PC-9 (cell line): ENCODE results near the gene AGRN. TPM values are rescaled to one million over a fixed set of nuclear protein-coding genes. Genes with fewer than 3 reads are reported as not detected.
A peak's percentile ranks its signal among the peaks of the same experiment; 100 is the strongest.

Experiments
- BruUV-seq: library from RNA; stranded (reverse); fragments of 400-500 nt; replicated peaks from 2 replicates; lab custom pipeline; 2021; lab: Mats Ljungman, UMichigan
- CTCF ChIA-PET: fragments of 300-600 bp; sonication (Branson Sonifier 250); formaldehyde crosslinking; loops from one replicate; lab custom pipeline; 2022; ENCODE audit warnings: antibody characterized with exemption; lab: Charles Lee
- POLR2A ChIA-PET: fragments of 300-600 bp; sonication (Branson Sonifier 250); formaldehyde crosslinking; loops from one replicate; lab custom pipeline; 2022; ENCODE audit warnings: antibody characterized with exemption; ENCODE audit not compliant: unreplicated experiment; lab: Charles Lee
- DNase-seq, 2 experiments: peaks; one replicate each; pipeline versions ENCODE4 v3.0.0 to v3.0.0-alpha.2; 2015 to 2022; ENCODE audit warnings: mixed read lengths in 1 of 2
- H2AFZ ChIP-seq: fragments of 200-600 bp; sonication (generic); 2 replicates; pipeline ENCODE4 v1.8.1; 2017; ENCODE audit warnings: antibody characterized with exemption
- H3F3A ChIP-seq: fragments of 200-600 bp; sonication (generic); 2 replicates; pipeline ENCODE4 v1.8.1; 2017; ENCODE audit warnings: antibody characterized with exemption, mild to moderate bottlenecking, low read depth; ENCODE audit not compliant: insufficient read depth
- H3K27ac ChIP-seq: fragments of 200-600 bp; sonication (generic); 2 replicates; pipeline ENCODE4 v1.6.1; 2016; ENCODE audit warnings: mixed run types
- H3K27me3 ChIP-seq: fragments of 200-600 bp; sonication (generic); 2 replicates; pipeline ENCODE4 v1.6.1; 2016; ENCODE audit warnings: low read depth, mixed run types; ENCODE audit not compliant: insufficient read depth
- H3K36me3 ChIP-seq: fragments of 200-600 bp; sonication (generic); 2 replicates; pipeline ENCODE4 v1.6.1; 2016; ENCODE audit warnings: low read depth, mixed run types
- H3K4me1 ChIP-seq: fragments of 200-600 bp; sonication (generic); replicated peaks from 2 replicates; pipeline ENCODE4 v1.6.1; 2016; ENCODE audit warnings: mixed run types; ENCODE audit not compliant: insufficient read depth
- H3K4me2 ChIP-seq: fragments of 200-600 bp; sonication (generic); 2 replicates; pipeline ENCODE4 v1.6.1; 2017; ENCODE audit warnings: mixed run types
- H3K4me3 ChIP-seq: fragments of 200-600 bp; sonication (generic); 2 replicates; pipeline ENCODE4 v1.6.1; 2016; ENCODE audit warnings: mixed run types
- H3K79me2 ChIP-seq: fragments of 200-600 bp; sonication (generic); 2 replicates; pipeline ENCODE4 v1.6.1; 2017; ENCODE audit warnings: low read depth, mixed run types
- H3K9me2 ChIP-seq: fragments of 200-600 bp; sonication (generic); 2 replicates; pipeline ENCODE4 v1.8.1; 2017; ENCODE audit warnings: mild to moderate bottlenecking; ENCODE audit not compliant: insufficient read depth
- H3K9me3 ChIP-seq: fragments of 200-600 bp; sonication (generic); 2 replicates; pipeline ENCODE4 v1.8.1; 2016; ENCODE audit warnings: low read depth; ENCODE audit not compliant: insufficient read depth
- H4K20me1 ChIP-seq: fragments of 200-600 bp; sonication (generic); 2 replicates; pipeline ENCODE4 v1.8.1; 2017; ENCODE audit not compliant: insufficient read depth
- CTCF ChIP-seq: fragments of 200-600 bp; sonication (generic); conservative IDR thresholded peaks from 2 replicates; pipeline ENCODE4 v1.6.1; 2017; ENCODE audit warnings: mixed run types, antibody characterized with exemption, mild to moderate bottlenecking, moderate library complexity
- EZH2 ChIP-seq: fragments of 200-600 bp; sonication (generic); IDR thresholded peaks from 2 replicates; pipeline ENCODE4 v1.8.0; 2017; ENCODE audit warnings: antibody characterized with exemption, low read depth
- intact Hi-C: fragments of 100-400 bp; cut with micrococcal nuclease; formaldehyde crosslinking; loops from one replicate; pipeline ENCODE4 v1.10.0; 2022; ENCODE audit not compliant: unreplicated experiment
- total RNA-seq: library from RNA; stranded (reverse); gene quantifications from 2 replicates; pipeline ENCODE4 v1.2.3, GENCODE V29; 2021

Gene AGRN
- total RNA-seq, 1 experiment from 2014 or later, result 278 TPM

GRCh38 chr1:1001057-1001783 is 18.7 kb upstream of the AGRN start:
- Histone ChIP-seq H3K4me3 (peak overlapping the region; percentile 97), H3K9me3 (no peaks in the 10 kb centered on the region), H2AFZ (no peak overlapping the region; the same call in 1 of the 2 replicates), H3K79me2 (peaks cover 30% of the 10 kb centered on the region), H3K36me3 (no peaks in the 10 kb centered on the region), H3K4me2 (peak overlapping the region; percentile 89), H3F3A (peaks cover 27% of the 10 kb centered on the region; the same call in 1 of the 2 replicates), H4K20me1 (peaks cover 17% of the 10 kb centered on the region), H3K9me2 (no peaks in the 10 kb centered on the region), H3K4me1 (peaks cover 7% of the 10 kb centered on the region), H3K27ac (peak overlapping the region; percentile 100), H3K27me3 (no peaks in the 10 kb centered on the region)
- no peak for DNase-seq
- TF ChIP-seq CTCF (no peak), EZH2 (no peak)
- ChIA-PET POLR2A (interaction anchor here (0.5 to 0.6 kb wide), 2 partner anchors 18 to 79 kb away, joined by 5 to 11 read pairs; no protein-coding TSS in a partner anchor), CTCF (no interaction called here)
- BruUV-seq, result TSS peak; percentile 7
- intact Hi-C loops, result loop anchor here (1.0 to 10.0 kb wide), 3 partner anchors 12 to 304 kb away; partner anchors contain the start of genes ACAP3, ISG15, PUSL1 and RNF223

DNA sequence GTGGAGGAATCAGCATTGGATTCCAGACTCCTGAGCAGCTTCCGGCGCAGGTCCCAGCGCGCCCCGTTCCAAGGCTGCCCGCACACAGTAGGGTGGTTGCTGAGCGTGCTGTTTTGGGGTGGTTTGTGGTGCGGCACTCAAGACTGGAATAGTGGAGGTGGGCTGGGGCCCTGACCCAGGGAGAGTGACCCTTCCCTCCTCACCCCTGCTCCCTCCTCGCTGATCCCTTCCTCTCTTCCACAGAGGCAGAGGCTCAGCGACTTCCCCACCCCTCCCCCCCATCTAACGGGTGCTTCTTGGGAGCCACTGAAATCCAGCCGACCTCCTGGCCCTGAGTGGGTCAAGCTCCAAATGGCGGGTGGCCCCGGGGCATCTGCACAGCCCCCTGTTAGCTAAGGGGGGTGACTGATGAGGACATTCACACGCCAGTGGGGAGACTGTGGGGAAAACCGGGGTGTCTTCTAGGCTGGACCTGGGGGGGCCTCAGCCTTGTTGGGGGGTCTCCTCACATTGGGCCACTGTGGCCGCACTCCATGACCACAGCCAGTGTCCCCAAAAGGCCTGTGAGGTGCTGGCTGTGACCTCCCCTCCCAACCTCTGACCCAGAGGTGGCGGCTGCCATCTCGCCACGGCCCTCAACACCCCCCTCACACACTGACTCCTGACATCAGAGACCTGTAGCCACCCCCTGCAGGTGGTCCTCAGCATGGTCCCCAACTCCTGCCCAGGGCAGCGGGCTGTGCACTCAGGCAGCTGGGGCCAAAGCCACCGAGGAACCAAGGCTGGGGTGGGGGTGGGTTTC is 16.1 kb upstream of the AGRN start:
- ChIA-PET POLR2A (no interaction called here), CTCF (interaction anchor here (0.6 kb wide), 1 partner anchor 99 kb away, joined by 3 read pairs; no protein-coding TSS in a partner anchor)
- Histone ChIP-seq H3K9me3 (no peaks in the 10 kb centered on the region), H3K79me2 (peaks cover 26% of the 10 kb centered on the region), H4K20me1 (peaks cover 6% of the 10 kb centered on the region; the same call in 1 of the 2 replicates), H3K4me1 (peaks cover 15% of the 10 kb centered on the region), H3K4me2 (no peak overlapping the region), H3K27ac (no peak overlapping the region), H3K4me3 (no peak overlapping the region), H3K27me3 (no peaks in the 10 kb centered on the region), H3F3A (peaks cover 30% of the 10 kb centered on the region; the same call in 1 of the 2 replicates), H2AFZ (no peak overlapping the region), H3K9me2 (no peaks in the 10 kb centered on the region), H3K36me3 (no peaks in the 10 kb centered on the region)
- DNase-seq, result no peak
- BruUV-seq, result no TSS peak
- intact Hi-C loops, result loop anchor here (5.0 to 10.0 kb wide), 2 partner anchors 68 to 301 kb away; partner anchors contain the start of genes ACAP3, PUSL1 and RNF223
- no peak for TF ChIP-seq CTCF
- no peak for TF ChIP-seq EZH2

GRCh38 chr1:1004420-1004779 is 15.5 kb upstream of the AGRN start:
- DNase-seq, result no peak
- H3F3A ChIP-seq, result peaks cover 30% of the 10 kb centered on the region; the same call in 1 of the 2 replicates
- no peaks in the 10 kb centered on the region for H3K9me3 ChIP-seq
- no peak overlapping the region for H3K4me2 ChIP-seq
- no peak overlapping the region for H2AFZ ChIP-seq
- no TSS peak for BruUV-seq
- H3K27me3 ChIP-seq, result no peaks in the 10 kb centered on the region
- POLR2A ChIA-PET, result no interaction called here
- CTCF ChIA-PET, result interaction anchor here (0.6 kb wide), 1 partner anchor 100 kb away, joined by 3 read pairs; no protein-coding TSS in a partner anchor
- H3K4me3 ChIP-seq, result no peak overlapping the region
- H3K36me3 ChIP-seq, result no peaks in the 10 kb centered on the region
- intact Hi-C loops, result loop anchor here (5.0 to 10.0 kb wide), 2 partner anchors 68 to 300 kb away; partner anchors contain the start of genes ACAP3, PUSL1 and RNF223
- peaks cover 15% of the 10 kb centered on the region for H3K4me1 ChIP-seq
- H3K79me2 ChIP-seq, result peaks cover 24% of the 10 kb centered on the region
- no peaks in the 10 kb centered on the region for H3K9me2 ChIP-seq
- H3K27ac ChIP-seq, result no peak overlapping the region
- peaks cover 6% of the 10 kb centered on the region; the same call in 1 of the 2 replicates for H4K20me1 ChIP-seq
- TF ChIP-seq EZH2 (no peak), CTCF (no peak)
